Neuronal stem cell (in vitro differentiated cells): ENCODE results near the gene CATSPERD.

Source experiments
- DNase-seq: peaks from one replicate; pipeline ENCODE4 v3.0.0-alpha.2; 2013; ENCODE audit warnings: low spot score
- H2AFZ ChIP-seq: one replicate; pipeline ENCODE4 v1.6.1; 2013; ENCODE audit warnings: mild to moderate bottlenecking, low read length, inconsistent platforms
- H2AK5ac ChIP-seq: 2 replicates; pipeline ENCODE4 v1.6.1; 2013; ENCODE audit warnings: low read depth, mild to moderate bottlenecking, inconsistent platforms, low read length, moderate library complexity, mixed read lengths
- H2BK120ac ChIP-seq: 2 replicates; pipeline ENCODE4 v1.6.1; 2013; ENCODE audit warnings: low read depth, mild to moderate bottlenecking, inconsistent platforms, low read length, moderate library complexity, mixed read lengths
- H2BK12ac ChIP-seq: one replicate; pipeline ENCODE4 v1.6.1; 2013; ENCODE audit warnings: low read length, inconsistent platforms
- H2BK15ac ChIP-seq: 2 replicates; pipeline ENCODE4 v1.6.1; 2013; ENCODE audit warnings: mild to moderate bottlenecking, low read length, inconsistent platforms, mixed read lengths
- H2BK5ac ChIP-seq: one replicate; pipeline ENCODE4 v1.6.1; 2013; ENCODE audit warnings: inconsistent platforms, mild to moderate bottlenecking, low read length, moderate library complexity
- H3K14ac ChIP-seq: one replicate; pipeline ENCODE4 v1.6.1; 2013; ENCODE audit warnings: low read length, inconsistent platforms
- H3K18ac ChIP-seq: 2 replicates; pipeline ENCODE4 v1.6.1; 2013; ENCODE audit warnings: low read length, inconsistent platforms
- H3K23ac ChIP-seq: 2 replicates; pipeline ENCODE4 v1.6.1; 2013; ENCODE audit warnings: low read depth, mild to moderate bottlenecking, mixed read lengths, low read length, inconsistent platforms; ENCODE audit not compliant: poor library complexity
- H3K27ac ChIP-seq: replicated peaks from 3 replicates; pipeline ENCODE4 v1.5.1; 2013; ENCODE audit warnings: low read length, inconsistent platforms
- H3K27me3 ChIP-seq, 3 experiments: 2 replicates each; pipeline ENCODE4 v1.6.1; 2013; ENCODE audit warnings: low read length in 3 of 3, mild to moderate bottlenecking in 2 of 3, inconsistent platforms in 1 of 3, low read depth in 1 of 3, mixed read lengths in 1 of 3, moderate library complexity in 1 of 3; ENCODE audit not compliant: control insufficient read depth in 3 of 3, insufficient read depth in 3 of 3
- H3K36me3 ChIP-seq, 2 donors: replicated peaks in 1 of 2; 2 replicates each; pipeline ENCODE4 v1.6.1; 2013; ENCODE audit warnings: low read length in 2 of 2; ENCODE audit not compliant: control insufficient read depth in 2 of 2, insufficient read depth in 2 of 2
- H3K4ac ChIP-seq: 2 replicates; pipeline ENCODE4 v1.6.1; 2013; ENCODE audit warnings: inconsistent platforms, mild to moderate bottlenecking, low read length, moderate library complexity
- H3K4me1 ChIP-seq, 2 donors: 1 replicate in 1 of 2; 2 replicates in 1 of 2; pipeline ENCODE4 v1.6.1; 2013; ENCODE audit warnings: low read length in 2 of 2, low read depth in 1 of 2; ENCODE audit not compliant: control insufficient read depth in 2 of 2, insufficient read depth in 1 of 2
- H3K4me2 ChIP-seq: one replicate; pipeline ENCODE4 v1.6.1; 2013; ENCODE audit warnings: mild to moderate bottlenecking, low read length, inconsistent platforms; ENCODE audit not compliant: insufficient read depth, poor library complexity, severe bottlenecking
- H3K4me3 ChIP-seq, 2 donors: 2 replicates each; pipeline ENCODE4 v1.5.1; 2013; ENCODE audit warnings: low read length in 2 of 2, mild to moderate bottlenecking in 2 of 2, inconsistent platforms in 1 of 2, moderate library complexity in 1 of 2
- H3K79me1 ChIP-seq: one replicate; pipeline ENCODE4 v1.6.1; 2013; ENCODE audit warnings: low read depth, mild to moderate bottlenecking, inconsistent platforms, low read length, moderate library complexity
- H3K9ac ChIP-seq: one replicate; pipeline ENCODE4 v1.6.1; 2013; ENCODE audit warnings: mild to moderate bottlenecking, low read depth, low read length, inconsistent platforms; ENCODE audit not compliant: poor library complexity
- H3K9me3 ChIP-seq, 2 donors: replicated peaks in 1 of 2; 2 replicates each; pipeline versions ENCODE3 to v1.6.1; 2013; ENCODE audit warnings: low read length in 2 of 2, mild to moderate bottlenecking in 2 of 2, inconsistent platforms in 1 of 2, low read depth in 1 of 2, mixed read lengths in 1 of 2, moderate library complexity in 1 of 2; ENCODE audit not compliant: control insufficient read depth in 2 of 2, insufficient read depth in 1 of 2
- H4K8ac ChIP-seq: one replicate; pipeline ENCODE4 v1.6.1; 2013; ENCODE audit warnings: low read depth, mild to moderate bottlenecking, inconsistent platforms, low read length, moderate library complexity
- H4K91ac ChIP-seq: one replicate; pipeline ENCODE4 v1.6.1; 2013; ENCODE audit warnings: low read length, low read depth, mild to moderate bottlenecking, inconsistent platforms; ENCODE audit not compliant: poor library complexity
- WGBS, 2 donors: extraction: QIAGEN DNeasy Blood & Tissue Kit; methylation state at CpG; one replicate each; pipeline ENCODE4 v1.1.7; 2013; ENCODE audit warnings: missing lambda C conversion rate in 2 of 2, mixed read lengths in 1 of 2; ENCODE audit not compliant: insufficient read length in 2 of 2, insufficient replicate concordance in 1 of 2; ENCODE audit errors: extremely low coverage in 2 of 2; 5-methylcytosine and 5-hydroxymethylcytosine counted together

Gene CATSPERD

GRCh38 chr19:5673752-5674151, 46.7 kb upstream of the CATSPERD start:
- Histone ChIP-seq H2BK12ac (no peak overlapping the region), H2BK15ac (no peak overlapping the region), H3K23ac (no peak overlapping the region), H3K9ac (no peak overlapping the region), H3K4me2 (no peak overlapping the region), H3K14ac (no peak overlapping the region), H3K36me3 (peaks cover 19 to 48% of the 10 kb centered on the region in 2 donors), H4K8ac (no peak overlapping the region), H3K9me3 (peaks cover 0 to 1% of the 10 kb centered on the region in 2 donors), H3K4me3 (no peak overlapping the region), H3K18ac (no peak overlapping the region), H3K4ac (no peak overlapping the region), H2BK120ac (no peak overlapping the region), H2BK5ac (no peak overlapping the region), H3K27me3 (no peaks in the 10 kb centered on the region), H3K4me1 (no peaks in the 10 kb centered on the region), H4K91ac (no peak overlapping the region), H2AK5ac (no peak overlapping the region), H3K79me1 (peaks cover 11% of the 10 kb centered on the region), H2AFZ (no peak overlapping the region), H3K27ac (no peak overlapping the region)
- DNase-seq, result no peak
- 100% methylated on average over 1 of the region's 1 CpG; no CpG with 5 or more reads in 1 of the 2 donors for WGBS, 2 donors

- H3K4me3 ChIP-seq, result no peak overlapping the region
- H3K27me3 ChIP-seq, result no peaks in the 10 kb centered on the region
- H4K8ac ChIP-seq, result peak overlapping the region; percentile 82
- H3K4ac ChIP-seq, result no peak overlapping the region
- peaks cover 0 to 1% of the 10 kb centered on the region in 2 donors for H3K9me3 ChIP-seq
- no peak overlapping the region for H2BK120ac ChIP-seq
- WGBS, 2 donors, result no CpG with 5 or more reads among the region's 5 CpGs
- peak overlapping the region; percentile 13 for H3K18ac ChIP-seq
- H3K4me1 ChIP-seq, result peaks cover 6% of the 10 kb centered on the region in 2 donors
- H2BK12ac ChIP-seq, result peak overlapping the region; percentile 6
- no peak overlapping the region for H2AK5ac ChIP-seq
- H3K9ac ChIP-seq, result peak overlapping the region; percentile 50
- DNase-seq, result no peak
- H2AFZ ChIP-seq, result no peak overlapping the region
- H3K79me1 ChIP-seq, result peaks cover 11% of the 10 kb centered on the region
- H2BK5ac ChIP-seq, result no peak overlapping the region
- H4K91ac ChIP-seq, result no peak overlapping the region
- no peak overlapping the region for H3K4me2 ChIP-seq
- no peak overlapping the region for H2BK15ac ChIP-seq
- H3K14ac ChIP-seq, result no peak overlapping the region
- H3K36me3 ChIP-seq, result peaks cover 9 to 39% of the 10 kb centered on the region in 2 donors
- peak overlapping the region; percentile 43 for H3K23ac ChIP-seq
- no peak overlapping the region for H3K27ac ChIP-seq
Observed at GRCh38 chr19:5674714-5675113, 45.7 kb upstream of the CATSPERD start.

GRCh38 chr19:5676105-5676771, 44.2 kb upstream of the CATSPERD start:
- Histone ChIP-seq H3K4me2 (no peak overlapping the region), H2AFZ (no peak overlapping the region), H4K8ac (peak overlapping the region; percentile 89), H3K27me3 (no peaks in the 10 kb centered on the region), H3K14ac (no peak overlapping the region), H2BK120ac (no peak overlapping the region), H3K9me3 (peaks cover 0 to 1% of the 10 kb centered on the region in 2 donors), H3K4me3 (no peak overlapping the region), H2BK15ac (no peak overlapping the region), H3K23ac (no peak overlapping the region), H3K27ac (no peak overlapping the region), H3K18ac (no peak overlapping the region), H4K91ac (no peak overlapping the region), H2BK12ac (no peak overlapping the region), H3K79me1 (peaks cover 14% of the 10 kb centered on the region), H2AK5ac (no peak overlapping the region), H3K4ac (no peak overlapping the region), H2BK5ac (no peak overlapping the region), H3K4me1 (peaks cover 8 to 10% of the 10 kb centered on the region in 2 donors), H3K36me3 (peaks cover 8 to 30% of the 10 kb centered on the region in 2 donors), H3K9ac (peak overlapping the region; percentile 44)
- no CpG with 5 or more reads among the region's 17 CpGs for WGBS, 2 donors
- DNase-seq, result no peak

- Histone ChIP-seq H3K14ac (no peak overlapping the region), H3K4ac (no peak overlapping the region), H2BK12ac (no peak overlapping the region), H4K8ac (no peak overlapping the region), H4K91ac (no peak overlapping the region), H2AK5ac (no peak overlapping the region), H3K36me3 (peaks cover 6 to 25% of the 10 kb centered on the region in 2 donors), H2BK5ac (peak overlapping the region; percentile 75), H3K18ac (no peak overlapping the region), H3K4me1 (peaks cover 10 to 15% of the 10 kb centered on the region in 2 donors), H3K27ac (no peak overlapping the region), H2BK15ac (no peak overlapping the region), H3K27me3 (no peaks in the 10 kb centered on the region), H3K4me2 (no peak overlapping the region), H3K23ac (peak overlapping the region; percentile 65), H3K9ac (peak overlapping the region; percentile 44), H3K4me3 (no peak overlapping the region), H2BK120ac (no peak overlapping the region), H3K9me3 (peaks cover 0 to 1% of the 10 kb centered on the region in 2 donors), H3K79me1 (peaks cover 17% of the 10 kb centered on the region), H2AFZ (no peak overlapping the region)
- no CpG with 5 or more reads among the region's 13 CpGs for WGBS, 2 donors
- no peak for DNase-seq
Observed at GRCh38 chr19:5676772-5677105, 43.7 kb upstream of the CATSPERD start.
